ENCODE data around the gene MIPOL1.
A peak's percentile ranks its signal among the peaks of the same experiment; 100 is the strongest.
"Not testable (repeated sequence)": the region's sequence is repeated elsewhere in the genome, so short reads cannot be mapped to it uniquely, and the experiment has no call there.

Gene MIPOL1

GRCh38 chr14:37411079-37411735 is 213.5 kb downstream of the MIPOL1 start:
- DNase-seq, result no peak

DNA sequence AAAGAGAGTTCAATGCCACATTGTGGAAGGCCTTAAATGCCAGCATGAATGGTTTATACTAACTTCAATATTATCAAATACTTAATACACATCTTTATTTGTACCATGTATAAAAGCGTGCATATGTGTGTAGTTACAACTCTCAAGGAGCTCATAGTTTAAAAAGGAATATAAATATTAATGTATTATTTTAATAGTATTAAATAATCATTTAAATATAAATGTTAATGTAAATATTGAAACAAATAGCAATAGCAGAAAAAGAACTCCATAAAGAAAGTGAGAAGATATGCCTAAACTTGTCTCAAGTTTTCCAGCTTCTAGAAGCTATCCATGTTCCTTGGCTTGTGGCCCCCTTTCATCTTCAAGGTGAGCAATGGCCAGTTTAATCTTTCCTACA is 215.3 kb downstream of the MIPOL1 start:
- no peak for DNase-seq

- no peak for DNase-seq
Observed at GRCh38 chr14:37413504-37414003, 215.8 kb downstream of the MIPOL1 start.

DNA sequence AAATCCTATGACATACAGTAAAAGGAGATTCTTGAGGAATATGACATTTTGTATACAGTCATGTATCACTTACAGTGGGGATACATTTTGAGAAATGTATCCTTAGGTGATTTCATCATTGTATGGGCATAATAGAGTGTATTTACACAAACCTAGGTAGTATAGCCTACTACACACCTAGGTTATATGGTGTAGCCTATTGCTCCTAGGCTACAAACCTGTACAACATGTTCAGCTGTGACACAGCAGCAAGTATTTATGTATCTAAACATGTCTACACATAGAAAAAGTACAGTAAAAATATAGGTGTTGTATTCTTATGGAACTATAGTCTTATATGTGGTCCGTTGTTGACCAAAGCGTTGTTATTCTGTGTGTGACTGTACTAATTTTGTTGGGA is 218.5 kb downstream of the MIPOL1 start:
- no peak for DNase-seq

DNA sequence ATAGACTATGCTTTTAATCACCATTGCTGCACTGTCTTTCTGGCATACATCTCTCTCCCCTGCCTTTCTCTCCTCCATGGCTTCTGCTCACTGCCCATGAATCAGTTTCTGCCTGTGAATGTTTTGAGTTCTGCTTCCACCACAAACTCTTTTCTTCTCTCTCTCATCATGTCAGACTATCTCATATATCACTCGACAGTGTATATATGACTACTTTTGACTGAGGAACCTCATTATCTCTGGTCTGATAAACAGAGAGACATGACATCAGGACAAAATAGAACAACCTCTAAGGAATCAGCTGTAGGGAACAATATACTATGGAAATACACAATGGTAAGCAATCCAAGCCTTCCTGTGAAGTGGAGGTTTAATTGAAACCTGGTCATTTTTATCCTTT is 219.4 kb downstream of the MIPOL1 start:
- no peak for DNase-seq

DNA sequence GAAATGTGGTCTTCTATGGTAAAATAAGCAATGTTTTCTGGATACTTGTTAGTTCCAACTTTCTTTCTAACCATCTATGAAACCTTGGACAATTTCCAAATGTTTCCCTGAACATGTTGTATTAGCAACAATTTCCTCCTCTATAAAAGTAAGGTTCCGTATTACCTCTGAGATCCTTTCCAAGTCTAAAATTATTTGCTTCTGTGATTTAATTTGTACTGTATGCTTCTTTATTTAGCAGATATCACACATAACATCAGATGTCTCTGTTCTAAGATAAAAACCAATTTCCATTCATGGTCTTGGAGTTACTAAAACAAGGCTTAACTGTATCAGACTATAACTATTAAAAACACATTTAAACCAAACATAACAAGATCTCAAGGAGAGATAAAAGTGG is 220.1 kb downstream of the MIPOL1 start:
- no peak for DNase-seq

- DNase-seq, result no peak
Observed at GRCh38 chr14:37420622-37421021, 222.9 kb downstream of the MIPOL1 start.

DNA sequence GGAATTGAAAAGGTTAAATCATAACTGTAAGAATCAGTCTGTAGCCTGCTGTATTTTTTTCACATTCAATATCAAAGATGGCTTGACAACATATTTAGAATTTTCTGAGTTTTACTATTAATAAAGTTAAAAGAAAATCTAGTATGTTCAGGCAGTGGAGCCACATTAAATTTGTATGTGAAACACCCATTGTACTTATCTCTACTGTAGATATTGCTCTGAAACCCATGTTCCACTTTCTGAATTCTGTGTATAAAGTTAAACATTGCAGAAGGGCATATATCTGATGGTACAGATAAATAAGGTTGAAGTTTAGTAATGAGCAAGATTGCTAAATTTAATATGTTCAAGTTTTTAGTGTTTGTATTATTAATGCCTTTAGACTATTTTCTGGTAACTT is 224.6 kb downstream of the MIPOL1 start:
- no peak for DNase-seq

DNA sequence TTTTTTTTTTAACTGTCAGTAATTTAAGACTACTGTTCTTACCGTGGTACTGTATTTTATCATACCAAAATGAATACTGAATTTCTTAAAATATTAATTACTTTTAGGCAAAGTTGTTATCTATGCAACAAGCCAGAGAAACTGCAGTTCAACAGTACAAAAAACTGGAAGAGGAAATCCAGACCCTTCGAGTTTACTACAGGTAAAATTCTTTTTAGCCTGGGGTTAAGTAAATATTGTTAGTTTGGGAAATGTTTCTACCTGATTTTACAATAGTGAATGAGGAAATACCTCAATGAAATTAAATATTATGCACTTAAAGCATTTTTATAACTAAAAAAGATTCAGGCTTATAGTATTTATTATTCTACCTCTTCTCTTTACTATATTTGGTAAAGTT is 225.0 kb downstream of the MIPOL1 start:
- DNase-seq, result no peak

GRCh38 chr14:37428954-37429353 is 231.2 kb downstream of the MIPOL1 start:
- no peak for DNase-seq

- no peak for DNase-seq
Observed at GRCh38 chr14:37429618-37430017, 231.9 kb downstream of the MIPOL1 start.

DNA sequence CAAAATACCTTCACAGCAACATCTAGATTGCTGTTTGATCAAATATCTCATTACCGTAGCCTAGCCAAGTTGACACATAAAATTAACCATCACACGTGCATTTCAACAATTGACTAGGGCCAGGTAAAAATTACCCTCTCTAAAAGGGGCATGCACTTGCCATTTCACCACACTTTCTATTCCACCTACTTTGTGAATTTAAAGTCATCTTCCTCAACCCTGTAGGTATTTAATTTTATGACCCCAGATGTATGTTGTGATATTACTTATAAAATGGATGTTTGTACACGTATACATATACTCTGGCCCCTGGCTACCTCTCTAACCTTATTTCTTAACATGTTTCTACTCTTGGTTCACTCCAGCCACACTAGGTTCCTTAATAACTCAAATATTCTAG is 237.1 kb downstream of the MIPOL1 start:
- no peak for DNase-seq

DNA sequence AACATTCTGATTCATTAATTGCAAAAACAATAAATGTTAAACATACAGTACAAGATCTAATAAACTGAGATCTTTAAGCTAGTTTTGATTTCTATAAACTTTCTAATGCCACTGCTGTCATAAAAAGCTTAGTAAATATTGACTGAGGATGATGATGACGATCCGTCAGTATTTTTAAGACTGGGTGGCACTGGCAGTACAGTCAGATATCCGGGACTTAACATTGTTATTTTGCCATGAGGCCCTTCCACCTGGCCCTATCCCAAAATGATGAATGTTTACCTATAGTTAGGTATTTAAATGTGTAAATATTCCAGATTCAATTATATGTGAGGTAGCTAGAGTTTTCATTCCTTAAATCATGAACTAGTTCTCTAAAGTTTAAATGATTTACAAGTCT is 238.8 kb downstream of the MIPOL1 start:
- DNase-seq, result no peak

- peak; percentile 55 for DNase-seq
Observed at GRCh38 chr14:37437490-37437889, 239.8 kb downstream of the MIPOL1 start.

DNA sequence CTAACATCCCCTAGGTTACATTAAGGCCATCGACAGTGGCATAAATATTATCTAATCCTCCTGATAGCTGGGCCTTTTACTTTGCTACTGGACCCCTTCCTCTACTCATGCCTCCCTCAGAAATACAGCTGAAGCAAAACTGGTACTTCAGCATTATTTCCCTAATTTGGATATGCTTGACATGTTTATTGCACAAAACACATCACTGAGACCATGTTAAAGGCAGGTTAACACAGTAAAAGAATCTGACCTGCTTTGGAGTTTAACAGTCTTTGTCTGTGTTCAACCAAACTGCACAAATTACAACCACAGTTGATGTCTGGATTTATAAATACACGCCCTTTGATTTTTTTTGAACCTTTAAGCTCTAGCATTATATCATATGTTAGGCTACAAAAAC is 240.7 kb downstream of the MIPOL1 start:
- DNase-seq, result peak; percentile 59

DNA sequence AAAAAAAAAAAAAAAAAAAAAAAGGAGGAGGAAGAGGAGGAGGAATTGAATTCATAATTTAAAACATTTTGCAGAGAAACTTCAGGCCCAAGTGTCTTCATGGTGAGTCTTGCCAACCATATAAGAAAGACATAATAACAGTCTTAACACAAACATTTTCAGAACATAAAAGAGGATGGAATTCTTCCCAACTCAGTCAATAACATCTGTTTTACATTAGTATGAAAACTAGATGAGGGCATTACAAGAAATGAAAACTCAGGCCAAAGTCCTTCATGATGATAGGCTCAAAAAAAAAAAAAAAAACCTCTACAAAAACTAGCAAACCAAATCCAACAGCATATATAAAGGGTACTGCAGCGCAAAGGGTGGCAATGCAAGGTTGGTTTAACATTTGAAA is 245.7 kb downstream of the MIPOL1 start:
- no peak for DNase-seq

GRCh38 chr14:37447883-37448391 is 250.2 kb downstream of the MIPOL1 start:
- DNase-seq, result no peak

GRCh38 chr14:37452323-37452722 is 254.6 kb downstream of the MIPOL1 start:
- DNase-seq, result peak; percentile 55

DNA sequence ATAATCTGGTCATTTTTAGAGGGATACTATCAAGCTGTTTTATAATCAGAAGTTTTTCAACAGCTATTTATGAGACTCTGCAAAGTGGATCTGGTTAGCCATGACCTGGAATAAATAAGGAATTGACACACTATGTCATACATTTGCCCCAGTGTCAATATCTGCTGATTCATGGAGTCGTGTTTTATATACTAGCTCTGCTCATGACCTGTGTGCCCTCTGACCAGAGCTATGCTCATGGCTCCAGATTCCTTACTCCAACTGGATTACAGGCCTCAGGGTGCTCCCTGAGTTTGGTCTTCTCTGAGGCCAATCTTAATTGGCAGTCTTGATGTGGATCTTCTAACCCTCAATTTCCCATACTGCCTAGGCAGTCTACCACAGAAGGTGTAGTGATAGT is 256.2 kb downstream of the MIPOL1 start:
- DNase-seq, result no peak

DNA sequence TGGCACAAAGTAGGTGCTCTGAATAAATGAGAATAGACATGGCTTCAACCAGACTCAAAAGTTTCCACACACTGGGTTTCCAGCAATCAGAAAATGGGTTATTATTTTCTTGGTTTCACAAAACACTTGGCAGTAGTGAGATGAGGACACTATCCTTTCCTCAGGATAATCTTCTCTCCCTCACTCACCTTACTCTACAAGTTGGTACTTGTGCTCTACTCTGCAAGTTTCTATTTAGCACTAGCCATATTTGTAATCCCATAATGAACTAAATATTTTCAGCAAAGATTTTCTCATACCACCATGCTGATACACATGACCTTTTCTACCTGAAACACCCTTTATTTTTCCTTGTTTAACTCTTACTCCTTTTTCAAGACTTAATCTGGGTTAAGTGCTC is 259.6 kb downstream of the MIPOL1 start:
- no peak for DNase-seq

DNA sequence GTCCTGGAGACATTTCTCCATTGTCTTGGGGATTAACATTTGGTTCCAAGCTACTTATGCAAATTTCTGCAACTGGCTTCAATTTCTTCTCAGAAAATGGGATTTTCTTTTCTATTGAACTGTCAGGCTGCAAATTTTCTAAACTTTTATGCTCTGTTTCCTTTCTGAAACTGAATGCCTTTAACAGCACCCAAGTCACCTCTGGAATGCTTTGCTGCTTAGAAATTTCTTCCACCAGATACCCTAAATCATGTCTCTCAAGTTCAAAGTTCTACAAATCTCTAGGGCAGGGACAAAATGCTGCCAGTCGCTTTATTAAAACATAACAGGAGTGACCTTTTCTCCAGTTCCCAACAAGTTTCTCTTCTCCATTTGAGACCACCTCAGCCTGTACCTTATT is 264.7 kb downstream of the MIPOL1 start:
- DNase-seq, result not testable (repeated sequence)

- no peak for DNase-seq
Observed at GRCh38 chr14:37464192-37464858, 266.6 kb downstream of the MIPOL1 start.

GRCh38 chr14:37466003-37466622 is 268.4 kb downstream of the MIPOL1 start:
- peak; percentile 5 for DNase-seq

DNA sequence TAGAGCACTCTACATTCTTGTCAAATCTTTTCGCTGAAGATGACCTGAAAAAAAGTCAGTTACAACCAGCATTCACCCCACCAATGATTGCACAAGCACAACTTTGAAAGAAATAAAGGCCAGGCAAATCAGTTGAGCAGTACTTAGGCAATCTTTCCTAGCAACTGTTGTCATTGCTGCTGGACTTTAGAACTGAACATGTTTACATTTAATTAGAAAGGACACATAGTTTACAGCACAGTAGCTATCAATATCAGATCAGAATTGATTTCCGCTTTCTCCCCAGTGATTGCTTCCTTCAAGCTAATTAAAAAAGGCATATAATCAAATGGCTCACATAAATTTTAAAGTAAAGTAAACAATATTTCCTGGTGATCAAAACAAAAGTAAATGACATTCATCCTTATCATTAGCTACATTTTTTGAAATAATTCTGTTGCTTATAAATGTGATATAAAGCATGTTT is 268.9 kb downstream of the MIPOL1 start:
- no peak for DNase-seq

All from eye (tissue), 1 donor.